ENCODE results near the gene ACTN1. TPM values are rescaled to one million over a fixed set of nuclear protein-coding genes. Genes with fewer than 3 reads are reported as not detected.

Gene ACTN1
- total RNA-seq, 4 donors from 2014 or later = 10.0 to 17.3 (median 14.1) TPM

DNA sequence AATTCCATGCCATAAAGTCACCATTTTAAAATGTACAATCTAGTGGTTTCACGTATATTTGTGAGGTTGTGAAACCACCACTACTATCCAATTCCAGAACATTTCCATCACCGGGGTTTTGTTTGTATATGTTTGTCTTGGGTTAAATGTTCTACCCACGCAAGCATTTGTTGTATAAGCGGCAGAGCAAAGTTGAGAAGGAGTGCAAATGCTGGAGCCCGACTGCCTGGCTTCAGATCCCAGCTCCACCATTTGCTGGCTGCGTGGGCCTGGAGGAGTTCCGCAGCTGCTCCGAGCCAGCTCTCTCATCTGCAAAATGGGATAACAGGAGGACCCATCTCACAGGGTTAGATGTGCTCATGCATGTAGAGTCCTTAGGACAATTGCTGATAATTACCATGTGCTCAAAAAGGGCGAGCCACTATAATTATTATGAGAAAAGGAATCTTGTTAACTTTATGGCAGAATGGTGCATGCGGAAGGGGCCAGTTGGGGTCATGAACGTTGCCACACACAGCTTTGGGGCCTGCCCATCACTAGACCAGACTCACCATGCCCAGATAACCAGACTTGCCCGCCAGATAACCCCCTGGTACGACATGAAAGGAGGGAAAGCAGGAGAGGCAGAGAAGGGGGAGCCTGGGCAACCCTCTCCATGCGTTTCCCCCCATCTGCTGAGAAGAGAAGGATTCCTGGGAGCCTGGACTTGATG is 6.4 kb downstream of the ACTN1 start:
- Histone ChIP-seq H3K27ac (no peak overlapping the region), H3K4me3 (no peak overlapping the region), H3K9me3 (no peaks in the 10 kb centered on the region), H3K4me1 (peaks cover 0 to 16% of the 10 kb centered on the region in 2 donors), H3K36me3 (no peaks in the 10 kb centered on the region), H3K27me3 (no peaks in the 10 kb centered on the region)
- ATAC-seq = no peak
- DNase-seq = no peak
- in situ Hi-C loops (cut with MboI; ENCODE audit: low sequenced_read_pairs in 4 of 4) (no loop called here), intact Hi-C loops (cut with DNase I; ENCODE audit: low total_unique reads) (no loop called here)
- TF ChIP-seq, protein P1, sequence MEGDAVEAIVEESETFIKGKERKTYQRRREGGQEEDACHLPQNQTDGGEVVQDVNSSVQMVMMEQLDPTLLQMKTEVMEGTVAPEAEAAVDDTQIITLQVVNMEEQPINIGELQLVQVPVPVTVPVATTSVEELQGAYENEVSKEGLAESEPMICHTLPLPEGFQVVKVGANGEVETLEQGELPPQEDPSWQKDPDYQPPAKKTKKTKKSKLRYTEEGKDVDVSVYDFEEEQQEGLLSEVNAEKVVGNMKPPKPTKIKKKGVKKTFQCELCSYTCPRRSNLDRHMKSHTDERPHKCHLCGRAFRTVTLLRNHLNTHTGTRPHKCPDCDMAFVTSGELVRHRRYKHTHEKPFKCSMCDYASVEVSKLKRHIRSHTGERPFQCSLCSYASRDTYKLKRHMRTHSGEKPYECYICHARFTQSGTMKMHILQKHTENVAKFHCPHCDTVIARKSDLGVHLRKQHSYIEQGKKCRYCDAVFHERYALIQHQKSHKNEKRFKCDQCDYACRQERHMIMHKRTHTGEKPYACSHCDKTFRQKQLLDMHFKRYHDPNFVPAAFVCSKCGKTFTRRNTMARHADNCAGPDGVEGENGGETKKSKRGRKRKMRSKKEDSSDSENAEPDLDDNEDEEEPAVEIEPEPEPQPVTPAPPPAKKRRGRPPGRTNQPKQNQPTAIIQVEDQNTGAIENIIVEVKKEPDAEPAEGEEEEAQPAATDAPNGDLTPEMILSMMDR (IDR thresholded peaks at IDR 0.05 in 4 of 5, conservative IDR thresholded peaks at IDR 0.05 in 1 of 5) = no peak
- no peak for TF ChIP-seq POLR2A (IDR thresholded peaks at IDR 0.05)

DNA sequence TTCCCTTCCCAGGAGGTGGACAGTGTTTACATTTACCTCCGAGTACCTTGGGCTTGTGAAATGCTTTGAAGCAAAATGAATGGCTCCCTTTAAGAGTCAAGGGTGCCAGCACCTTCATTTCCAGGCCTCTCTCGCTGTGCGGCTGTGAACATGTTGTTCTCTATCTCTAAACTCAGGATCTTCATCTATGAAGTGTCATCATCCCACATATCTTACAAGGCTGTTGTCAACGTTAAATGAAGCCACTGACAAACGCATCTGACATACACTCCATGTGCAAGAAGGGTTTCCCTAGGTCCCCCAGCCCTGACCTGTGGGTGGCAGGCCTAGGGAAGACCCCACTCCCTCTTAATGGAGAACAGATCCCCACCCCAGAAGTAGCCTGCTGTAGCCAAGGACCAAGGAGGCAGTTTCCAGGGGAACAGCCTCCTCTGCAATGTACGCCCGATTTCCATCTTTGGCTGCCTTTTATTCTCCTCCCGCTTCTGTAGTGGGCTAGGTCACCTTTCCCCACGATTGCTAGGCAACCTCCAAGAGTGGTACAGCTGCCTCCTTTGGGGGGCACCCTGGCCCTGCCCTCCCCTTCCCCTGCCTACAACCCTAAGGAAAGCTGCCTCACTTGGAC is 7.6 kb downstream of the ACTN1 start:
- Histone ChIP-seq H3K27me3 (no peaks in the 10 kb centered on the region), H3K36me3 (no peaks in the 10 kb centered on the region), H3K4me3 (no peak overlapping the region), H3K4me1 (peaks cover 0 to 21% of the 10 kb centered on the region in 2 donors), H3K27ac (peak overlapping the region in 1 of 4 donors; percentile 27), H3K9me3 (no peaks in the 10 kb centered on the region)
- intact Hi-C loops (cut with DNase I; ENCODE audit: low total_unique reads) (no loop called here), in situ Hi-C loops (cut with MboI; ENCODE audit: low sequenced_read_pairs in 4 of 4) (no loop called here)
- DNase-seq (no peak), ATAC-seq (no peak)
- TF ChIP-seq POLR2A (IDR thresholded peaks at IDR 0.05) = no peak
- TF ChIP-seq, protein P1 (IDR thresholded peaks at IDR 0.05 in 4 of 5, conservative IDR thresholded peaks at IDR 0.05 in 1 of 5) = no peak

DNA sequence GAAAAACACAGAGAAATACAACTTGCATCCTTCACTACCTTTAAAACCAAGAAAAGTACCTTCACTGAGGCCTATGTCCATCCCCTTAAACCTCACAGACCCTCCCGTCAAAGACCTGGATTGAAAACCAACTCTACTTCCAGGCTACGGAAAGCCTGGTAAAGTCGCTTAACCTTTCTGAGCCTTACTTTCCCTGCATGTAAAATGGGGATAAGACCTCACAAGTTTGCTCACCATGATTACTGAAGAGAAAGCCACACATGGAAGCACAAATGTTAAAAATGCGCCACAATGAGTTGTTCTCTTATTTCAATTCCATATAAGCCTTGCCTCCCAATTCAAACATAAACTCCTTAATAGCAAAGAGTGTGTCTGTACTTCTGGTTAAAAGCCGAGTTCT is 8.4 kb downstream of the ACTN1 start:
- intact Hi-C loops (cut with DNase I; ENCODE audit: low total_unique reads) (no loop called here), in situ Hi-C loops (cut with MboI; ENCODE audit: low sequenced_read_pairs in 4 of 4) (no loop called here)
- H3K27me3 ChIP-seq = no peaks in the 10 kb centered on the region
- TF ChIP-seq, protein P1 (IDR thresholded peaks at IDR 0.05 in 4 of 5, conservative IDR thresholded peaks at IDR 0.05 in 1 of 5) = no peak
- TF ChIP-seq POLR2A (IDR thresholded peaks at IDR 0.05) = no peak
- H3K9me3 ChIP-seq = no peaks in the 10 kb centered on the region
- no peak overlapping the region for H3K27ac ChIP-seq
- no peaks in the 10 kb centered on the region for H3K36me3 ChIP-seq
- no peak for ATAC-seq
- DNase-seq = no peak
- H3K4me1 ChIP-seq = peaks cover 0 to 23% of the 10 kb centered on the region in 2 donors
- H3K4me3 ChIP-seq = no peak overlapping the region

DNA sequence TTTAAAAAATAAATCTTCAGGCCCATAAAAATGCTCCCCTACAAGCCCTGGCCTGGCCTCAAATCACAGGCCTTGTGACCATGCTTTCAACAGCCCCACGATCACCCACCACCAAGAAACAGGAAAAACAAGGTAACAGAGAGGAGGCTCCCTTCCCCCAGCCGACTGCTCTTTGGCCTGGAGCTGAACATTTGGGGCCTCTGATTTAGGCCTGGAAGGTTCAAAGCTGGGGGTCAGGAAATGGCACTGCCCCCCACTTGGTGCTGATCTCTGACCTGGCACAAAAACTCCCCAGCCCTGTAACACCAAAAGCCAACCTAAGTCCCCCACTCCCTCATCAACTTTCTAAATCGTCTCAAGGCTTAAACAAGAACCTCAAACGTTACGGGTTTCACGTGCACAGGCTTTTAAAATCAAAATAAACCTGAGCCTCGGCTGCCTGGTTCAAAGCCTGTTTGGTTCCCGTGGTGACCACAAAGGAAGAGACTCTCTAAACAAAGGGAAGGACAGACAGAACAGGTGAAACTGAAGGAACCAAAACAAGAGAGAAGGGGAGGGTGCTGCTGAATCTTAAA is 9.0 kb downstream of the ACTN1 start:
- intact Hi-C loops (cut with DNase I; ENCODE audit: low total_unique reads) = no loop called here
- DNase-seq = no peak
- Histone ChIP-seq H3K9me3 (no peaks in the 10 kb centered on the region), H3K4me3 (no peak overlapping the region), H3K4me1 (peaks cover 4 to 23% of the 10 kb centered on the region in 2 donors), H3K27me3 (no peaks in the 10 kb centered on the region), H3K36me3 (no peaks in the 10 kb centered on the region), H3K27ac (peak overlapping the region; percentile 22 to 54 (median 32))
- no peak for ATAC-seq
- in situ Hi-C loops (cut with MboI; ENCODE audit: low sequenced_read_pairs in 4 of 4) = no loop called here
- TF ChIP-seq, protein P1 (IDR thresholded peaks at IDR 0.05 in 4 of 5, conservative IDR thresholded peaks at IDR 0.05 in 1 of 5) = no peak
- TF ChIP-seq POLR2A (IDR thresholded peaks at IDR 0.05) = no peak
